GM12878 (cell line): ENCODE data around the gene TRIM43B.
"Not testable (repeated sequence)": the region's sequence is repeated elsewhere in the genome, so short reads cannot be mapped to it uniquely, and the experiment has no call there.

Experiments used
- CHD2 ChIP-seq: IDR thresholded peaks from 2 replicates; pipeline ENCODE4 v1.6.1; 2011; ENCODE audit warnings: low read depth, low read length, improper control_type of control experiment, borderline replicate concordance
- KDM1A ChIP-seq: fragments of 200-600 bp; sonication (generic); IDR thresholded peaks from 2 replicates; pipeline ENCODE4 v1.6.1; 2016; ENCODE audit warnings: borderline replicate concordance
- NR2F1 ChIP-seq: fragments of 450-650 bp; conservative IDR thresholded peaks from 2 replicates; pipeline ENCODE4 v1.6.1; 2017; ENCODE audit warnings: mild to moderate bottlenecking
- SREBF1 ChIP-seq: IDR thresholded peaks from 2 replicates; pipeline ENCODE4 v1.6.1; 2012; ENCODE audit warnings: mild to moderate bottlenecking, low read length
- SREBF2 ChIP-seq: IDR thresholded peaks from 2 replicates; pipeline ENCODE4 v1.6.1; 2012; ENCODE audit warnings: mild to moderate bottlenecking, low read length
- TAF1 ChIP-seq: IDR thresholded peaks from 2 replicates; pipeline ENCODE4 v1.6.1; 2011; ENCODE audit warnings: mild to moderate bottlenecking, low read depth, low read length, borderline replicate concordance
- TF ChIP-seq, protein P1 (sequence below), 3 experiments: IDR thresholded peaks in 2 of 3; conservative IDR thresholded peaks in 1 of 3; 2 replicates each; pipeline ENCODE4 v1.5.1; 2011; ENCODE audit warnings: low read depth in 3 of 3, low read length in 3 of 3, mild to moderate bottlenecking in 3 of 3, control low read depth in 2 of 3, moderate library complexity in 2 of 3, inconsistent platforms in 1 of 3, mixed read lengths in 1 of 3; ENCODE audit not compliant: control insufficient read depth in 2 of 3, insufficient read depth in 1 of 3; ENCODE audit errors: extremely low read depth in 1 of 3
- TF ChIP-seq, protein P2 (sequence below): fragments of 450-650 bp; IDR thresholded peaks from 2 replicates; pipeline ENCODE4 v1.6.1; 2017; ENCODE audit warnings: mild to moderate bottlenecking
- TF ChIP-seq, protein P3 (sequence below): IDR thresholded peaks from 2 replicates; pipeline ENCODE4 v1.6.1; 2011; ENCODE audit warnings: low read depth, low read length, improper control_type of control experiment, borderline replicate concordance

DNA sequence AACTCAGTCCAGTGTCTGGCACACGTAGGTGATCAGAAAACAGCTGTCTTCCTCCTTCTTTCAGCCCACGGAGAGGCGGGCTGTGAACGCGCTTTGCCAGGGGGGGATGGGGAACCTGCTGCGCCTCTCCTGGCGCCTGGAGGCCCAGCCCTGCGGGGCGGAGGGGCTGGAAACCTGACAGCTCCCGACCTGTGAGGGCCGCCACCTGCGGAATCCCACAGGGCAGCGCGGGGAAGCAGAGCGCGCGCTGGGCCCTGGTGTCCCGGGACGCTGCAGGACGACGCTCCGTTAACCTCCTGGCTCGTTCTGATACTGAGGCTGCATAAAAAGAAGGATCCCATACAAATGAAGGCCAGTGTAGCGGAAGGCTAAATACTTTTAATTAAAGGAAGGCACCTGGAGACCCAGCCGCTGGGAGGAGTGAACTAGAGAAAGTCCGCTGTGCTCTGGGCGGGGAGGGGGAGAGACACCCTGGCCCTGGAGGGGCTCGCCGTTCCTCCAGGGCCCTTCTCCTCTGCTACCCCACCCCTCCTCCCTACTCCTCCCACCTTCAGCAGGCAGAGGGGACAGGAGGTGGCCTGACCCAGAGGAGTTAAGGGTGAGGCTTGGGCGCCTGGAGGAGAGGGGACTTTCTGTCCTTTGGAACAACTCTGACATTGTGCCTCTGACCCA, 57.2 kb downstream of the TRIM43B start:
- TF ChIP-seq, protein P1, sequence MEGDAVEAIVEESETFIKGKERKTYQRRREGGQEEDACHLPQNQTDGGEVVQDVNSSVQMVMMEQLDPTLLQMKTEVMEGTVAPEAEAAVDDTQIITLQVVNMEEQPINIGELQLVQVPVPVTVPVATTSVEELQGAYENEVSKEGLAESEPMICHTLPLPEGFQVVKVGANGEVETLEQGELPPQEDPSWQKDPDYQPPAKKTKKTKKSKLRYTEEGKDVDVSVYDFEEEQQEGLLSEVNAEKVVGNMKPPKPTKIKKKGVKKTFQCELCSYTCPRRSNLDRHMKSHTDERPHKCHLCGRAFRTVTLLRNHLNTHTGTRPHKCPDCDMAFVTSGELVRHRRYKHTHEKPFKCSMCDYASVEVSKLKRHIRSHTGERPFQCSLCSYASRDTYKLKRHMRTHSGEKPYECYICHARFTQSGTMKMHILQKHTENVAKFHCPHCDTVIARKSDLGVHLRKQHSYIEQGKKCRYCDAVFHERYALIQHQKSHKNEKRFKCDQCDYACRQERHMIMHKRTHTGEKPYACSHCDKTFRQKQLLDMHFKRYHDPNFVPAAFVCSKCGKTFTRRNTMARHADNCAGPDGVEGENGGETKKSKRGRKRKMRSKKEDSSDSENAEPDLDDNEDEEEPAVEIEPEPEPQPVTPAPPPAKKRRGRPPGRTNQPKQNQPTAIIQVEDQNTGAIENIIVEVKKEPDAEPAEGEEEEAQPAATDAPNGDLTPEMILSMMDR (IDR thresholded peaks at IDR 0.05 in 2 of 3, conservative IDR thresholded peaks at IDR 0.05 in 1 of 3; ENCODE audit: control insufficient read depth in 2 of 3, extremely low read depth in 1 of 3, insufficient read depth in 1 of 3, low read depth in 3 of 3, low read length in 3 of 3): not testable (repeated sequence)
- not testable (repeated sequence) for TF ChIP-seq SREBF2, NR2F1, TAF1, KDM1A, CHD2, SREBF1
- TF ChIP-seq, protein P2, sequence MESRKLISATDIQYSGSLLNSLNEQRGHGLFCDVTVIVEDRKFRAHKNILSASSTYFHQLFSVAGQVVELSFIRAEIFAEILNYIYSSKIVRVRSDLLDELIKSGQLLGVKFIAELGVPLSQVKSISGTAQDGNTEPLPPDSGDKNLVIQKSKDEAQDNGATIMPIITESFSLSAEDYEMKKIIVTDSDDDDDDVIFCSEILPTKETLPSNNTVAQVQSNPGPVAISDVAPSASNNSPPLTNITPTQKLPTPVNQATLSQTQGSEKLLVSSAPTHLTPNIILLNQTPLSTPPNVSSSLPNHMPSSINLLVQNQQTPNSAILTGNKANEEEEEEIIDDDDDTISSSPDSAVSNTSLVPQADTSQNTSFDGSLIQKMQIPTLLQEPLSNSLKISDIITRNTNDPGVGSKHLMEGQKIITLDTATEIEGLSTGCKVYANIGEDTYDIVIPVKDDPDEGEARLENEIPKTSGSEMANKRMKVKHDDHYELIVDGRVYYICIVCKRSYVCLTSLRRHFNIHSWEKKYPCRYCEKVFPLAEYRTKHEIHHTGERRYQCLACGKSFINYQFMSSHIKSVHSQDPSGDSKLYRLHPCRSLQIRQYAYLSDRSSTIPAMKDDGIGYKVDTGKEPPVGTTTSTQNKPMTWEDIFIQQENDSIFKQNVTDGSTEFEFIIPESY: not testable (repeated sequence)
- TF ChIP-seq, protein P3, sequence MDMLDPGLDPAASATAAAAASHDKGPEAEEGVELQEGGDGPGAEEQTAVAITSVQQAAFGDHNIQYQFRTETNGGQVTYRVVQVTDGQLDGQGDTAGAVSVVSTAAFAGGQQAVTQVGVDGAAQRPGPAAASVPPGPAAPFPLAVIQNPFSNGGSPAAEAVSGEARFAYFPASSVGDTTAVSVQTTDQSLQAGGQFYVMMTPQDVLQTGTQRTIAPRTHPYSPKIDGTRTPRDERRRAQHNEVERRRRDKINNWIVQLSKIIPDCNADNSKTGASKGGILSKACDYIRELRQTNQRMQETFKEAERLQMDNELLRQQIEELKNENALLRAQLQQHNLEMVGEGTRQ: not testable (repeated sequence)
